Sciatic nerve (tissue), 2 donors: ENCODE measurements around the gene HOXD4. TPM values are rescaled to one million over a fixed set of nuclear protein-coding genes. Genes with fewer than 3 reads are reported as not detected.
A peak's percentile ranks its signal among the peaks of the same experiment; 100 is the strongest.

Experiments used
- ATAC-seq: fragments of 200-7000 bp; cut with Tn5 transposase; one replicate; pipeline ENCODE4 v1.9.1; 2020; ENCODE audit warnings: mild to moderate bottlenecking, moderate library complexity
- DNase-seq: peaks from one replicate; pipeline ENCODE4 v3.0.0-alpha.2; 2020; ENCODE audit warnings: low spot score
- intact Hi-C: fragments of 100-400 bp; cut with DNase I; formaldehyde crosslinking; loops from one replicate; pipeline ENCODE4 v1.14.2; 2022
- total RNA-seq: library from RNA; stranded (reverse); fragmentation: NEBNext Ultra II Directional; extraction: Animal tissue kit (Norgen Biotek cat#: 25700); gene quantifications from one replicate; pipeline ENCODE4 v1.2.1, GENCODE V29; 2021
- donor health status: DM: no; HTN: no; CAD: no.
- donor health status: DM: no; HTN: no; CAD: no.

The HOXD4 gene
- 6.8 TPM for total RNA-seq

DNA sequence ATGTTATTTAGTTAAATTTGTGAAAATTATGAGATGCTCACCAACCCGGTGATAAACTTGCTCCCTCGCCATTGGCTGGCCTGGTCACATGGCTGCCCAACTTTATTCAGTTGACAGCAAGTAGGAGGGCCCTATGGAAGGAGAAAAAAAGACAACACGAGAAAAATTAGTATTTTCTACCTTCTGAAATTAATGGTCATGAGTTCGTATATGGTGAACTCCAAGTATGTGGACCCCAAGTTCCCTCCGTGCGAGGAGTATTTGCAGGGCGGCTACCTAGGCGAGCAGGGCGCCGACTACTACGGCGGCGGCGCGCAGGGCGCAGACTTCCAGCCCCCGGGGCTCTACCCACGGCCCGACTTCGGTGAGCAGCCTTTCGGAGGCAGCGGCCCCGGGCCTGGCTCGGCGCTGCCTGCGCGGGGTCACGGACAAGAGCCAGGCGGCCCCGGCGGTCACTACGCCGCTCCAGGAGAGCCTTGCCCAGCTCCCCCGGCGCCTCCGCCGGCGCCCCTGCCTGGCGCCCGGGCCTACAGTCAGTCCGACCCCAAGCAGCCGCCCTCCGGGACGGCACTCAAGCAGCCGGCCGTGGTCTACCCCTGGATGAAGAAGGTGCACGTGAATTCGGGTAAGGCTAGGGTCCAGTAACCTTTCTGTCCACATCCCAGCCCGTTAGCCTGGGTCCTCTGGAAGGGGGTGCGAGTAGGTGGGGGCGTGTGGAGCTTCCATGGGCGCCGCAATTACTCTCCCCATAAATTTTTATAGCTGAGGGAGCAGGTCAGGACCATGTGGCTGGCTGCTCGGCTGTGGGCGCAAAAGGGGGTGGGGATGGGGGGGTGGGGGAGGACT lies at the start of gene HOXD4:
HOXD4 (plus strand) TSS at position 109 of the 846 bp plus-strand sequence; CDS start at position 193, 84 bp downstream.
- intact Hi-C loops = no loop called here
- DNase-seq (no peak), ATAC-seq (no peak)

DNA sequence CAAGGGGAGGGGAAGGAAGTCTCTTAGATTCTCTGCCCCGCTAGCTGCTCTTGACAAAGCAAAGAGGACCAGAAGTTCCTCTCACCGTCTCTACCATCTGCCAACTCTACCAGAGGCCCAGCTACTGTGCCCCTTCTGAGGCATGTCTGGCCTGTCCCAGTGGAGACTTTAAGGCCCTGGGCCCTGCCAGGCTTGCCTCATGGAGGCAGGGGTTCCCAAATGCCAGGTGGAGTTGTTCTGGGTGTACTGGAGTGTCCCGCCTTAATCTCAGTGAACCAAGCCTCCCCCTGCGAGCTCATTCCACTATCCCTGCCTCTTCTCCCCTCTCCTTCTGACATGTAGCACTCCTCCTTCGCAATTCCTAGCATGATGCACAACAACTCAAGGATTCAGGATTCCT lies 49.5 kb upstream of the HOXD4 start:
- ATAC-seq = no peak
- intact Hi-C loops = no loop called here
- no peak for DNase-seq

DNA sequence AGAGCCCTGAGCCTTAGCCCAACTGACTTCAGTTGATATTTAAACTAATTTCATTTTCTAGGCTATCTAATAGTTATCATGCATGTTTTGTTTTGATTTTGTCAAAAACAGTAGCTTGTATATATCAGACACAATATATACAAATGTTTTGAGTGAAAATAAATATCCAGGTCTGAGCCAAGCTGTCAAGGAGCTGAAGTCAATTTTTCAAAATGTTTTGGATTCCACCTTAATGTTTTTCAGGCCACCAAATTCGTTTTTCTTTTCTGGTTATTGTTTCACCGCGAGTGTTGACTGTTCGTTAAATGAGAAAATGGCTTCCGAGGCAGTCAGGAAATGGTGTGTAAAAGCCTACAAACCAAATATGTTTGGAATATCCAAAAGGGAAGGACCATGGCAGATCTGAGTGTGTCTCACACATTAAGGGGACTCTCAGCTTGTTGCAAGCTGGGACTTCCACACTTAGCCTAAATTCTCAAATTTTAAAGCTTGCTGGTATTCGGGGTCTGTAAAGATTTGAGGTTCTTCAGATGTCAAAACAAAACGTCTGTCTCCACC lies 49.0 kb upstream of the HOXD4 start:
- intact Hi-C loops = no loop called here
- ATAC-seq (no peak), DNase-seq (no peak)

DNA sequence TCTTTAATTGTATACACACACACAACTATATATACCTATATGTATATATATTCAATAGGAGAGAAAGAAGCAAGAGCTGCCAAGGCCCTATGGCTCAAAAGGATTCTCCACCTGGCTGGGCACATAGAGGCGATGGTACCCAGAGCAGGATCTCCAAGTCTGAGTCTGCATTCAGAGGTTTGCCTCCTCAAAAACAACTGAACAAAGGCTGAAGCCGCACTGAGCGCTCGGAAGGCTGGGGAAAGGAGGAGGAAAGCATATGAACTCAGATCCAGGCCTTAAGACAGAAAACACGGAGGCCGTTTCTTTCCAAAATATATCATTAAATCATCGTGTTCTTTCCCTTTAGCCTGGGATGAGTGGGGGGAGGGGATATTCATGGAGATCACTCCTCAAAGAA lies 48.2 kb upstream of the HOXD4 start:
- intact Hi-C loops = no loop called here
- no peak for ATAC-seq
- DNase-seq = no peak

DNA sequence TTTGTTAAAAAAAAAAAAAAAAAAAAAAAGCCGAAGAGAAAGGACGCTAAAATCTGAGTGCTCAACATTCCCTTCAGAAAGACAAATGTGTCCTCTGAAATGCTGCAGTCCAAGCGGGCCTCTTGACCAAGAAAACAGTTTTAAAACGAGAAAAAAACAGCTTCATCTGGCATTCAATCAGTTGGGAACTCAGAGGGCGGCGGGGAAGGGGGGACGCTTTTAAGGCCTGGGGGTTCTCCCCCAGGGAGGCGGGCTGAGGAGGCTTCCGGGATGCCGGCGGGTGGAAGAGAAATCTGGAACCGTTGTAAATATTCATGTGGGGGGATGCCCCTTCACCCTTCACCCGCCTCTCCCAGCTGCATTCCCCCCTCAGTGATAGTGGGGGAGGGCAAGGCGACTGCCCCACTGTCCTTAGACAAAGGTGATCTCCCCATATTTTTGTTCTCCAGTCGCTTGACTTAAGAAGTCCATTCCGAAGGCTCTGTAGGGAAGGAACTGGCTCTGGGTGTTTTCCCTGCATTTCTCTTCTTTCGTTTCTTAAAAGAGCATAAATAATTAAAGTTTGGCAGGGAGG lies 47.5 kb upstream of the HOXD4 start:
- intact Hi-C loops = no loop called here
- DNase-seq (no peak), ATAC-seq (no peak)

DNA sequence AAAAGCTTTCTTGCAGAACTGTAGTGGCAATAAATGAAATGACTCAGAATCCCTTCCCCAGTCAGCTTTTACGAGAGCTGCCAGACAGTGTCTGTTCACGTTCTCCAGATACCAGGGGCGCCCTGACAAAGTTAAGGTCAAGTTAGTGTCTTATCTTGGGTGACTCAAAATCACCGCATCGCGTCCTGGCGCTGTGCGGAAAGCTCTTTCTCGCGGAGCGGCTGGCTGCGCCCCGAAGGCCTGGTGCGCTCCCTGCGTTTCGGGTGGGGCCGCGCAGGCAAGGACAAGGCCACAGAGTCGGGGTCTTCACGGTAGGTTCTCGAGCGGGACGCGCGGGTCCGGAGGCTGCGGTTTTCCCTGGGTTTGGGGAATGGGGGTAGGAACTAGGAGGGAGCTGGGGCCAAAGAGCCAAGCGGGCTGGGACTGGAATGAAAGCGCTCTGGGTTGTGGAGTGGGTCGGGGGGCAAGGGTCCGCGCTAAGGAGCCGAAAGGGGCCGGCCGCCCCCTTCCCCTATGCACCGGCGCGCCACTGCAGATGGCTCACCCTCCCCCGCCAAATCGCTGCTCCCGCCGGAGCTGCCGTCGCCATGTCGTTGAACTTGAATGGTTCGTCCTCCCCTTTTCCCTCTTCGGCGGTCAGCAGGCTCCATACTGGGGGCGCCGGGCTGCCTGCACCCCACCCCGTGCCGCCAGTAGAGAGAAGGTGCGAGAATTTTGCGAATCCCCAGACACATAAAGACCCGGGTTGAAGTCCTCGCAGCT lies 46.9 kb upstream of the HOXD4 start:
- intact Hi-C loops = no loop called here

DNA sequence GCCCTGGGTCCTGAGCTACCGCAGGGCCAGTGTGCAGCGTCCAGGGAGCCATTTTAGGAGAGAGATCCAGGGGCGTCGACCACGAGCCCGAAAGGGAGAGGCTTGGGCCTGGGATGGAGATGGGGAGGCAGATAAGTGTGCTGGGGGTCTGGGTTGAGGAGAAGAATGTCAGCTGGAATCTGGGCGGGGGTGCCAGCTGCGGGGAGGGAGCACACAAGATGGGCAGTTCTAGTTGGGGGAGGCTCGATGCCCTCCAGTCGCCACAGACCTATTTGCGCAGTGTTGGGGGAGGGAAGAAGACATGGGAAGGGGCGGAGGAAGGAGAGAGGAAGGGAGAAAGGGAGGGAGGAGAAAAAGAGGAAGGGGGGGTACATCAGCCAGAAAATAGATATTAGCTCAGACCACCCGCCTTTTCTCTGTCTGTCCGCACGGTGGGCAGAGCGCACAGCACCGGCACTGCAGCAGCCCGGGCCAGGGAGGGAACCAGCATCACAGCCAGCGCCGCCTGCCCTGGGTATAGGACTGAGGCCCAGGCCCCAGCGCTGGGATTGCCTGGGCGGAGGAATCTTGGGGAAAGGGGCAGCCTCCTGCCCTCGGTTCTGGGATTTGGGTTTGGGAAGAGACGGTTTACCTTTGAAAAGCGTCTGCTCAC lies 46.1 kb upstream of the HOXD4 start:
- intact Hi-C loops = no loop called here
- DNase-seq (no peak), ATAC-seq (peak; percentile 9)

More for the DNA sequence above, 46.9 kb upstream of the HOXD4 start:
- no peak for ATAC-seq
- DNase-seq = no peak

DNA sequence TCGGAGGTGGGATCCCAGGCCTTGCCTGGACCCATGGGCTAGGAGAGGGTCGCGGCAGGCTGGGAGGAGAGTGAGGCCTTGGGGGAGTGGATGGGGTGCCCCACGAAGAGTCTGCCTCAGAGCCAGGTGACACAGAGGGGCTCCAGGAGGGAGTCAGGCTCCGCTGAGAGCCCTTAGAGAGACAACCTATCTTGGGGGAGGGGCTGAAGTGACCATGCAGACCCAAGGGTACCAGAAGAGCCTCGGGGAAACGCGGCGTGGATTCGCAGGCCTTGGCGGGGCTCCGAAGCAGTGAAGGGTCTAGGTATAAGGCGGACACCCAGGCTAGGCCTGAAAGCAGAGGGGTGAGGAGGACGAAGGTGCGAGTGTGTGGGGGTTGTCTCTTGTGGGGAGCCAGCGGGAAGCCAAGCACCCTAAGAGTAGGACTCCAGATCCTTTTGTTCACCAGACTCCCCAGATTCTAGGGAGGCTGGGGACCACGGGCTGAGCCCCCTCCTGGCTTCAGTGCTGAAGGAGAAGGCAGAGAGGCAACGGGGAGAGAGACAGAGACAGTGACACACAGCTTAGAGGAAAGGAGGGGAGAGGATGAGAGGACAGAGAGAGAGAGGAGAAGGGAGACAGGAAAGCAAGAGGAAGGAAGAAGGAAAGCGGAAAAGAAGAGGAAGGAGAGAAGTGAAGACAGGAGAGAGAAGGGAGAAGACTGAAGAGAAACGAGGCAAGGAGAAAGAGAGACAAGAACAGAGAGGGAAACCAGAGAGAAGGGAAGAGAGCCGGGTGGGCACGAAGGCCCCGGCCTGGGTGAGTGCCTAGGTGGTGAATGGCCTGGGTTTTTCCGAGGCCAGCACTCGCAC lies 45.4 kb upstream of the HOXD4 start:
- intact Hi-C loops = no loop called here
- ATAC-seq (peak; percentile 21), DNase-seq (no peak)

DNA sequence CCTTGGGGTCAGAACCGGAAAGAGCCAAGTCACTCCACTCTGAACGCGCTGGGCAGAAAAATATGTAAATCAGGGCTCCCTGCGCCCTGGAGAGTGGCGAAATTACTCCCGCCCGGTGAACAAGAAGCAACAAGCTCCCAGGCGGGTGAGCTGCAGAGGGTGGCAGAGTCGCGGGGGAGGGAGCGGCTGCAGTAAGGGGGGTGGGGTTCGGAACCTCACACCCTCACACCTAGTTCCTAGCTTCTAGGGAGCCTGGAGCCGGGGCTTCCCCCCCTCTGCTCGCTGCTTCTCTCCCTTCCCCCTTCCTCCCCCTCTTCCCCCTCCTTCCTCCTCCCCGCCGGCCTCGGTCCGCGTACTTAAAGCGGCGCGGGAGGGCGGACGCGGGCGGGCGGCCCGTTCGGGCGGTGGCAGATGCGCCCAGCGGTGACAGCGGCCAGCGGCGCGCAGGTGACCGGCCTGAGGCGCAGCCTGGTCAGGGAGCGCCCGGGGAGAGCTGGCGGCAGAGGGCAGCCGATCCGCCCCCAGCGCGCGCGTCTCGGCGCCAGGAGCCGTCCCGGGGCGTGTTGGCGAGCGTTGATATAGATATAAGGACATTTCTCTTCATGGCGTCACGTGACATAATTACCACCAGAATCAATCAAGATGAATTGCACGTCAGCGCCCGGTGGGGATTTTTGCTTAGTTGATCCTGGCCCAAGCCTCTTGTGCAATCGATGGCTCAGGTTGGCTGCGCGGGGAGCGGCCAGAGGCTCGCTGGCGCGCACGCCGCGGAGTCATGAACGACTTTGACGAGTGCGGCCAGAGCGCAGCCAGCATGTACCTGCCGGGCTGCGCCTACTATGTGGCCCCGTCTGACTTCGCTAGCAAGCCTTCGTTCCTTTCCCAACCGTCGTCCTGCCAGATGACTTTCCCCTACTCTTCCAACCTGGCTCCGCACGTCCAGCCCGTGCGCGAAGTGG lies 44.5 kb upstream of the HOXD4 start, which contains the start of gene HOXD11:
HOXD11 (plus strand) TSS at position 700 of the 959 bp plus-strand sequence; CDS start at position 776, 76 bp downstream.
- intact Hi-C loops = no loop called here
- peak; percentile 57 for ATAC-seq
- DNase-seq = no peak

DNA sequence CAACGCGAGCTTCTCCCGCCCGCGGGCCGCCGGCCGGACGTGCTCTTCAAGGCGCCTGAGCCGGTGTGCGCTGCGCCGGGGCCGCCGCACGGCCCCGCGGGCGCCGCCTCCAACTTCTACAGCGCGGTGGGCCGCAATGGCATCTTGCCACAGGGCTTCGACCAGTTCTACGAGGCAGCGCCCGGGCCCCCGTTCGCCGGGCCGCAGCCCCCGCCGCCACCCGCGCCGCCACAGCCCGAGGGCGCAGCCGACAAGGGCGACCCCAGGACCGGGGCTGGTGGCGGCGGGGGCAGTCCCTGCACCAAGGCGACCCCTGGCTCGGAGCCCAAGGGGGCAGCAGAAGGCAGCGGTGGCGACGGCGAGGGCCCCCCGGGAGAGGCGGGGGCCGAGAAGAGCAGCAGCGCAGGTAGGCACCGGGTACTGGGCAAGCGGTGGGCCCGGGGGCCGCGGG lies 43.6 kb upstream of the HOXD4 start:
- intact Hi-C loops = no loop called here
- no peak for ATAC-seq
- no peak for DNase-seq

DNA sequence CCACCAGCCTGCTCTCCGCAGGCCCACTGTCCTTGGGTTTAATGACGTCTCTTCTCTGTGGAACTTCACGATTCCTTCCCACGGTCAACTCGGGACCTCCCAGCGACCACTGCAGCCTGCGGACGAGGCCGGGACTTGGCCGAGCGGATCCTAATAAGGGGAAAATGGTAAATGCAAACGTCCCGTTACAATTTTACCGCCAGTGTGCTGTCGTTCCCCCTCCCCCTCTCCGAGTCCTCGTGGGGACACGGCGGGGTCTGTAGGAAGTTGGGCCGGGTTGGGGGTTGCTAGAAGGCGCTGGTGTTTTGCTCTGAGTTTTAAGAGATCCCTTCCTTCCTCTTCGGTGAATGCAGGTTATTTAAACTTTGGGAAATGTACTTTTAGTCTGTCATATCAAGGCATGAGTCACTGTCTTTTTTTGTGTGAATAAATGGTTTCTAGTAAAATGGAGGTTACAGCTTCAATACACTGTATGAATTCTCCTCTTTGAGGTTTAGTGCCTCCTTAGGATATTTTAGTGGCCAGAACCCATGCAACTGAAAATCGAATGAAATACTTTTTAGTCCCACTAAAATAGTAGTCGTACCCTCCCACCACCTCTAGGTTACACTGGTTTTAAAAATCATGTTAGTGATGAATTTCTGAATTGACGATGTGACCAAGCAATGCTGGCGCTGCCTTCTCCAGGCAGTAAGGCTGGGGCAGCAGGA lies 42.0 kb upstream of the HOXD4 start:
- intact Hi-C loops = no loop called here
- ATAC-seq = no peak
- DNase-seq = no peak

DNA sequence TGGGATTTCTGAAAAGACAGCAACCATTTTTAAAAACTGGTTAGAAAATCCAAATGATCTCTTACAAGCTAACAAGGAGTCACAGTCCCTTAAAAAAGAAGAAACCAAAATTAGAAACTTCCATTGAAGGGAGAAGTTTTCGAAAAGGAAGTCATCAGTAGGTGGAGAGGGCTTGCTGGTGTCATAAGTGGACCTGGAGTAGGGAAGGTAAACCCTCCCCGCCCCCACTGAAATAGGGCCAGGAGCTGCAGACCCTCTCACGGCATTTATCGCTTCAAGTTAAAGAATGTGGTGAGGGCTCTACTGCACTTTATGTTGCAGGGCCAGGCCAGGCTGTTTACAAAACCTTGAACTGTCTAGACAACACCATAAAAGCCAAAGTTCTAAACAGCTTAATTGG lies 41.4 kb upstream of the HOXD4 start:
- ATAC-seq (no peak), DNase-seq (no peak)
- intact Hi-C loops = no loop called here

DNA sequence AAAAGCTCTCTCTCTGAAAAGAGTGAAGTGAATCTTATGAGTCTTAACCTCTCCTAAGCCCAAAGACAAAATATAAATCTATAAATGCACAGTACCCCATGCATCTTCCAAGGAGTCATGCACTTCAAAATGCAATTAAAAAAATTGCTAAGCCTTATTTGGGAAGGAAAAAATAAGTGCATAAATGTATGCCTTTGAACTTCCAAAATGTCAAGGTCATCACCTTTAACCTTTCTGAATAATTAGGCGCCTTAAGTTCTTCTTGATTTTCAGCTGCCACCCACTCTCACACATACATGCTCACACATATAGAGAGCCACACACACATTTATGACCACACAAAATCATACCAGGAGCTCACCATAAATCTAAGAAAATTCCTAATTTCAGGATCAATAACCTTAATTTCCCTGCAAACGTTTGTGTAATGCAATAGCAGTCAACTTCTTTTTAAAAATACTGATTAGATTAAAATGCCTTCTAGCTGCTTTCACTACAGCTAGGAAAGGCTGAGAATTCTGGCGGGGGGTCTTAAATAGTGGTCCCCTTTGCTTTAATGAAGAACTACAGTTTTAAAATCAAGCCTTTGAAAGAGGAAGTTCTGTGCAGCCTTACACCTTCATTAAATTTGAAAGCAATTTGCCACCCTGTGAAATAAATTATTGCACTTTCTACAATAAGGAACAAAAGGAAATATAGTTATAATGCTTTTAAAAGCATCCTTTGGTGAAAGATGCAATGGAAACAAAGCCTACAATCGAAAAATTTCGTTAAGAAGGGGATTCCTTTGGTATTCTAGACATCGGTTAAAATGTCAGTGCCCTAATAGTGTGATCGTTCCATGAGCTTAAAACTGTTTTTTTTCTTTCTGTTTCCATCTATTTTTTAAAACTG lies 40.7 kb upstream of the HOXD4 start:
- intact Hi-C loops = no loop called here
- no peak for ATAC-seq
- DNase-seq = no peak

DNA sequence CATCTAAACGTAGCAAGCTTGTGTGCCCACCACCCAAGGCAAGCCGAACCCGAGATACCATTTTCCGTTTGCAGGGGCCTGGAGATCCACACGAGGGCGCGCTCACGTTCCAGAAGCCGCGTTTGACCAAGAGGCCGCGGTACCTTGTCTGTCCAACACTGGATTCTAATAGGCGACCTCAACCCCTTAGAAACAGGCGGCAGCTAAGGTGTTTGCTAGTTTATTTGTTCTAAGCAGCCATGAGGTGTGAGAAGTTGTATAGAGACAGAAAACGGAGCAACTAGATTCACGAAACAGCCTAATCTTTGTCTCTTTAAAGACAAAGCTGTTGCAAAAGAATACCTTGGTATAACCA lies 40.1 kb upstream of the HOXD4 start:
- intact Hi-C loops = no loop called here
- ATAC-seq (no peak), DNase-seq (no peak)

DNA sequence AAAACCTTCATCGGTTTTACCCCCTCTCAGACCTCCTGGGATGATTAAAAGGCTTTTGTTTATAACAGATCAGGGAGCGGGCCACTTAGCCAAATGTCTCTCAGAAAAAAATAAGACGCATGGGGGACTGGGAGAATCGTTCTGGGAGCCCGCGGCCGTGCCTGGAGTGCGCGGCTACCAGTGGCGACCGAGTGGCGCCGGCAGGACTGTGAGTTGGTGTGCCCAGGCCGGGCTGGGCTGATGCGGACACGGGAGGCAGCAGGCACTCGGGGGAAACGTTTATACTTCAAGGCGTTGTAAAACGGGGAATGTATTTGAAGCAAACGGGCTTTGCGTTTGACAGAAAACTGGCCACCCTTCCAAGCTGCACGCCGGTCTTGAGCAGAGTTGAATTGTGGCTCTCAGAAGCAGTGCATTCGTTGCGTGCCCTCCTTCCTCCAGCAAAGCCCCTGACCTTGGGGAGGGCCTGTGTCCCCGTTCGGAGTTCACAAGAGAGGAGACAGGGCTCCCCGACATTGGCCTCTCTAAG lies 39.4 kb upstream of the HOXD4 start:
- intact Hi-C loops = no loop called here

More for the DNA sequence above, 39.4 kb upstream of the HOXD4 start:
- DNase-seq = no peak
- no peak for ATAC-seq
